GM12892 (cell line): Measurements from ENCODE around the gene PIEZO1.

Experiments used
- DNase-seq: peaks from one replicate; pipeline ENCODE4 v3.0.0; 2011; ENCODE audit not compliant: insufficient read length
- FAIRE-seq: peaks from 2 replicates; lab custom pipeline; 2011; peaks lifted over from hg19 to GRCh38; lab: Jason Lieb, UNC
- POLR2A ChIP-seq: IDR thresholded peaks from 2 replicates; pipeline ENCODE4 v1.6.1; 2011; ENCODE audit warnings: low read depth, low read length, control low read depth
- POLR2AphosphoS5 ChIP-seq: IDR thresholded peaks from 2 replicates; pipeline ENCODE4 v1.6.1; 2011; ENCODE audit warnings: low read depth, low read length, control low read depth
- TAF1 ChIP-seq: IDR thresholded peaks from 2 replicates; pipeline ENCODE4 v1.6.1; 2011; ENCODE audit warnings: low read depth, mild to moderate bottlenecking, control low read depth, low read length, borderline replicate concordance

PIEZO1 gene

DNA sequence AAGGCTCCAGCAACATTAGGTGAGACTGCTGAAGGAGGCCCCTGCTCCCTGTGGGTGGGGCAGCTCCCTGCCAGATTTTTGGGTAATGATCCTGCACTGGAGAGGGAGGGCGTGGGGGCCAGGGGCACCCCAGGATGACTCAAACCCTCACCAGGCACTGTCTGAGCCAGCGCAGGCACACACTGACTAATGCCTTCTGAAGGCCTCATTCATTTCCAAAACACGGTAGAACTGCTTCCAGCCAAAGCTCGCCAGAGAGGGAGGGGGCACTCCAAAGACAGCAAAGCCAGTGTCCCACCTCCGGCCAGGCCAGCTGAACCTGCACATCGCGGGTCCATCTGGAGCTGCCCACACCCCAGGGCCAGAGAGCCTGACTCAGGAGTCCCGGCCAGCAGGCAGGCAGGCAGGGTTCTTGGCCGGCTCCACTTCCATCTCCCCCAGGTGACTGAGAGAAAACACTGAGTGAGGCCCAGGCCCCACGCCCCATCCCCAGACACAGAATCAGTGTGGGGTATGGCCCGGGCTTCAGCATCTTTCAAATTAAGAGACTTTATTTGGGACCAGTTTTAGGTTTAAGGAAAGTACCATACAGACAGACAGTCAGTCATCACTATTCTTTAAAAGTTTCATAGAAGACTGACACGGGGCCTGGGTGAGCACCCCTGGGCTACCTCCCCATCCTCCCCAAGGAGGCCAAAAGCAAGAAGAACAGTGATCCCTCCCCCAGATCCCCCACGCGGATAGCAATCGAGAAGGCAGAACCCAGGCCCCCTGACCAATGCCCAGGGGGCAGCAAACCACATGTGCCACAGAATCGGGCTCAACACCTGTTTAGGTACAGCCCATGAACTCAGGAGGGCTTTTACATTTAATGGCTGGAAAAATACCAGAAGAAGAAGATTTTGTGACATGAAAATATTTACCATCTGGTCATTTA is 2.3 kb downstream of the PIEZO1 start:
- TF ChIP-seq POLR2A: no peak
- DNase-seq (no peak), FAIRE-seq (peak; percentile 64)

DNA sequence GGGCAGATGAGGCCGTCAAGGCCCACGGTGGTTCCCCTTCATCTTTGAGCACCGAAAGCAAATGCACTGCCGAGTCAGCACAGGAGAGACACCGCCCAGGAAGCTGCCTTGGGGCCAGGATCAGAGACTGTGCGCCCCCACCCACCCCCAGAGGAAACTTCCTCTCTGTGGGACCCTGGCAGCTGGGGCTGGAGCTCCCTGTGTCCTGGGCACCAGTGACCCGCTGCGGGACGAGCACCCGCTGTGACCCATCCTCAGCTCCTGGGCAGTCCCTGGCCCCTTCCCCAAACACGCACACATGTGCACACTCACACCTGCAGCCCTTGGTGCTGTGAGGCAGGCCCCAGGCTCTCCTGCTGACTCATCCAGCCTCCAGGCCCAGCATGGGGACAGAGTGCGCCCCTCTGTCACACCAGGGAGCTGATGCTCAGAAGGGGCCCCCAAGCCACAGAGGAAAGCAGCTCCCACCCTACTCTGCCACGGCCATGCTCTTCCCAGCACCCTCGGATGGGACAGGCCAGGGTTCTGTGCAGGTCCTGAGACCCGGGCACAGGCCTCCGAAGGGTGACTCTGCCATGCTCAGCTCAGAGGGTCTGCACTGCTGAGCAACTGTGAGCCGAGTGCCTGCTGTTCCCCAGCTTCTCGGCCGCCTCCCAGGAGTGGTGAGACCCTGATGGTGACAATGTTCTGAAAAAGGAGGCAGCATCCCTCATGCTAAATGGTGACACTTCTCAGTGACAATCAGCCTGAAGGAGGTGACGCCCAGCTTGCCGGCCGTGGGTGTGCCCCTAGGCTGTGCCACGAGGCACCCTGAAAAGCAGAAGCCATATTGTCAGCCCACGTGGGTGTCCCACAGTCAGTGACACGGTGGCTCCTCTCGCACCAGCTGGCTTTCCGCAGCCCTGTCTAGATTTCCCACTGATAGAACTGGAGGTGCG is 3.6 kb downstream of the PIEZO1 start:
- peak; percentile 69 for DNase-seq
- TF ChIP-seq POLR2A: peak; percentile 68; the same call in 1 of the 2 replicates
- TF ChIP-seq POLR2AphosphoS5: peak; percentile 70
- TF ChIP-seq TAF1: no peak
- FAIRE-seq: peak; percentile 91

DNA sequence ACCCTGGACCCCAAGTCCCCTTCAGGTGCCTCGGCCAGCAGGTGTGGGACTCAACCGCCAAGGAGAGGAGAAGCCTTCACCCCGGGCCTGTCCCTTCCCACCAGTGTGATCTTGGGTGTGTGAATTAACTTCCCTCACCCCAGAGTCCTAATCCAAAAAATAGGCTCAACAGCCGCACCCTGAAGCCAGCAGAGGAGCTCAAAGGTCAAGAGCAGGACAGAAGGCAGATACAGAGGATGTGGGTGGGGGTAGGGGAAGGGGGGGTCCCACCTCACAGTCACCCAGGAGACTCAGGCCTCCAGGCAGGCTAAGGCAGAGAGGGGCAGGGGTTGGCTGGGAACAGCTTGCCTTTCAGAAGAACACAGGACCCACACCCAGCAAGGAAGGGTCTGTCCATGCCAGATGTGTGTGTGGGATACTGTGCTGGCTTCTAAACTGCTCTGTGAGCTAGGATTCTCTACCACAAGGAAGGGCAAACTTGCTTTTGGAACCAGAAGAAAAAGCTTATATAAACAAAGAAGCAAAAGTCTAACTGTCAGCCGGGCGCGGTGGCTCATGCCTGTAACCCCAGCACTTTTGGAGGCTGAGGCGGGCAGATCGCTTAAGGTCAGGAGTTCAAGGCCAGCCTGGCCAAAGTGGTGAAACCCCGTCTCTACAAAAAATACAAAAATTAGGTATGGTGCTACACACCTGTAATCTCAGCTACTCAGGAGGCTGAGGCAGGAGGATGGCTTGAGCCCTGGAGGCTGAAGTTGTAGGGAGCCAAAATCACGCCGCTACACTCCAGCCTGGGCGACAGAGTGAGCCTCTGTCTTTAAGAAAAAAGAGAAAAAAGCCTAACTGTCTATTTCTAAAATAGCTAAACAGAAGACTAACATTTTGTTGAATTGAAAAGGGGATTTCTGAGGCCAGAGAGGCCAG is 4.6 kb downstream of the PIEZO1 start:
- no peak for FAIRE-seq
- DNase-seq: no peak
- TF ChIP-seq POLR2AphosphoS5 (no peak), TAF1 (no peak), POLR2A (no peak)

DNA sequence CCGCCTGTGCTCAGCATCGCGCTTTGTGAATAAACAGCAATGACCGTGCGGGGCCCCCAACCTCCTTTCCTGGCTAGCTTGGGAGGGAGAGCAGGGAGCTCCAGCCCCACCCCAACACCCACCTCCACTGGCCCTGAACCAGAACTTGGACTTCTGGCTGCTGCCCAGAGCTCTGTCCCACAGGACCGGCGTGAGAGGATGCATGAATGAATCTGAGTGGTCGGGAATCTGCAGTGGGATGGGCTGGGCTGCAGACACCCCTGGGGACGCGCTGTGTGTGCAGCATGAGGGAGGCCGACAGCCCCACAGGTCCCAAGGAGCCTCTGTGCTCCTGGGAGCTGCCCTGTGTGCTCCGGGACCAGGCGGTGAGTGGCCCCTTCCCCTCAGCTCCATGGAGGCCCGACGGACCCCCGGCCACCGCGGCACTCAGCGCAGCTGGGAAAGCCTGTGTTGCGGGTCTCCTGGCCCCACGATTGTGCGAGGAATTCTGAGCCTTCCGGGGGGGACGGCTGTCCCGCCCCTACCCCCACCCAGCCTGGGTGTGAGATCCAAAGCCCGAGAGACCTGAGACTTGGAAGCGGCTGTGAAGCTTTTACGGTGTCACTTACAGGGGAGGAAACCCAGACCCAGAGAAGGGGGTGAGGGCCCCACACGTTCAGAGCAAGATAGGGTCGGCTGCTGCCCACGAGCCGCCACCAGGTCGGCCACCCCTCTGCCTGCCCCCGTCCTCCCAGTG is 5.4 kb downstream of the PIEZO1 start:
- DNase-seq: no peak
- TF ChIP-seq POLR2AphosphoS5 (no peak), POLR2A (no peak), TAF1 (no peak)
- no peak for FAIRE-seq

DNA sequence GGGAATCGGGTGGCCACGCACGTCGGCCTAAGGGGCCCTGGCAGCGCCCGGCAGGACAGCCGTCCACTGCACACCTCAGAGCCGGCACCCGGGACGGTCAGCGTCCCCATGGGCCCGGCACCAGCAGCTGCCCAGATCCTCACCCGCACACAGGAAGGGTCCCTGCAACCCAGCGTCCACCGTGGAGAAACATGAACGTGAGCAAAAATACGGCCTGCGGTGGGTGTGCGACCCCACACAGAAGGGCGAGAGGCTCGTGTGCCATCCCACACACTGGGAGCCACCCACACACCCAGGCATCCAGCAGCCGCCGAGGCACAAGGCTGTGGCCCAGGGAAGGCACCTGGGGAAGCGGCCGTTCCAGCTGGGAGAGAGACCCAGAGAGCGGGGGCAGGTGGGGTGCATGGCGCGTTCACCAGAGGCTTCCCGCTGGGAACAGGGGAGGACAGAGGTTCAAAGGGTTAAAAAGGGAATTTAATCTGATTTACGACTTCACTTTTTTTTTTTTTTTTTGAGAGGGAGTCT is 6.4 kb downstream of the PIEZO1 start:
- no peak for DNase-seq
- TF ChIP-seq POLR2AphosphoS5 (no peak), POLR2A (no peak), TAF1 (no peak)
- FAIRE-seq: no peak

DNA sequence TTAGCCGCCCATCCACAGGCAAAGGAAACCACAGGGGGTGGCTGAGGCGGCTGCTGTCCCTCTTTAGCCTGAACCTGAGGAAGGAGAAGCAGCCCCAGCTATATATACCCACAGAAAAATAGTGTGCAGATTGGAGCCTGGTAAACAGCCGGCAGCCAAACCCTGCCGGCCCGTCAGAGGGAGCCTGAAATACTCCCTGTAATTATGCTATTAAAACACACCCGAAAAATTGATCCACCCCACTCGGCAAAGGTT is 6.8 kb downstream of the PIEZO1 start:
- no peak for FAIRE-seq
- DNase-seq: no peak
- TF ChIP-seq POLR2A (no peak), TAF1 (no peak), POLR2AphosphoS5 (no peak)

DNA sequence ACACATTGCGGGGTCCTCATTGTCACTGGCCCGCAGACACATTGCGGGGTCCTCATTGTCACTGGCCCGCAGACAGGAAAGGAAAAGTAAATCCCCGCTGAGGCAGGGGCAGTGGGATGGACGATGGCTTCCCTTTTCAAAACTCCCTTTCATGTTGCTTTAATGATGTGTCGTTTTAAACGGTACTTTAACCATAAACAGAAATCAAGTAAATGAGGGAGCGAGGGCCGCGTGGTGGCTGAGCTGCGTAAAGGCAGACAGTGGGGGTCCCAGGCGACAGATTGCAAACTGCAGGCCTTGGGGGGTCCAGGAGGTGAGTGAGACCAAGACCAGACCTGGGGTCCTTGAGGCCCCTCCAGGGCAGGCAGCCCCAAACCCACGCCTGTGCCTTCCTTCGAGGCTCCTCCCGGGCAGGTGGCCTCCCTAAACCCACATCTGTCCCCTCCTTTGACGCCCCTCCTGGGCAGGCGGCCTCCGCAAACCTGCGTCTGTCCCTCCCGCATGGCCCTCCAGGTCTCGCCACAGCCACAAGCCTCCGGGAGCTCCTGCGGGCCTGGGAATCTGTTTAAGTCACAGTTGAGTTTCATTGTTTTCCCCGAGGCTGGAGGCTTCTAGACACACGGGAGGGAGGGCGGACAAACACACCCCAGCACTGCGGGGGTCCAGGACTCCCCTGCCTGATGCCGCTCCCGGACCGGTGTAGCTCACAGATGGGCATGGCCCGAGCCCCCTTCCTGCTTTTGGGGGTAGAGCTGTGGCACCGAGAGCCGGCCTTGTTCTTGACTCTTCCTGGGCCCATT is 7.3 kb downstream of the PIEZO1 start:
- DNase-seq: no peak
- TF ChIP-seq TAF1 (no peak), POLR2AphosphoS5 (no peak), POLR2A (no peak)
- FAIRE-seq: no peak

DNA sequence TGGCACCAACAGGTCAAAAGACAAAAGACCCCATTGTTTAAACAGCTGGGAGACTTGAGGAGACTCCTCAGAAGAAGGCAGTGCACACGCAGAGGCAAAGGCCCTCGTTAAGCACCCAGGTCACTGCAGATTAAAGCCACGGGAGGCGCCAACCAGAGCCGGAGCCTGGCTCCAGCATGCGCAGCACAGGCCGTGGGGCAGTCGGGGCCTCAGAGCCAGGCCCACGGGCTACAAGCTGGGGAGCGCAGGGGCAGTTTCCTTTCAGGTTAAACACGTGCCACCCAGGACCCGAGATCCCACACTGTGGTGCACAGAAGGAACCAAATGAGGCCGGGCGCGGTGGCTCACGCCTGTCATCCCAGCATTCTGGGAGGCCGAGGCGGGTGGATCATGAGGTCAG is 9.2 kb downstream of the PIEZO1 start:
- no peak for FAIRE-seq
- DNase-seq: no peak
- TF ChIP-seq POLR2A: no peak
- TF ChIP-seq TAF1: no peak
- no peak for TF ChIP-seq POLR2AphosphoS5

DNA sequence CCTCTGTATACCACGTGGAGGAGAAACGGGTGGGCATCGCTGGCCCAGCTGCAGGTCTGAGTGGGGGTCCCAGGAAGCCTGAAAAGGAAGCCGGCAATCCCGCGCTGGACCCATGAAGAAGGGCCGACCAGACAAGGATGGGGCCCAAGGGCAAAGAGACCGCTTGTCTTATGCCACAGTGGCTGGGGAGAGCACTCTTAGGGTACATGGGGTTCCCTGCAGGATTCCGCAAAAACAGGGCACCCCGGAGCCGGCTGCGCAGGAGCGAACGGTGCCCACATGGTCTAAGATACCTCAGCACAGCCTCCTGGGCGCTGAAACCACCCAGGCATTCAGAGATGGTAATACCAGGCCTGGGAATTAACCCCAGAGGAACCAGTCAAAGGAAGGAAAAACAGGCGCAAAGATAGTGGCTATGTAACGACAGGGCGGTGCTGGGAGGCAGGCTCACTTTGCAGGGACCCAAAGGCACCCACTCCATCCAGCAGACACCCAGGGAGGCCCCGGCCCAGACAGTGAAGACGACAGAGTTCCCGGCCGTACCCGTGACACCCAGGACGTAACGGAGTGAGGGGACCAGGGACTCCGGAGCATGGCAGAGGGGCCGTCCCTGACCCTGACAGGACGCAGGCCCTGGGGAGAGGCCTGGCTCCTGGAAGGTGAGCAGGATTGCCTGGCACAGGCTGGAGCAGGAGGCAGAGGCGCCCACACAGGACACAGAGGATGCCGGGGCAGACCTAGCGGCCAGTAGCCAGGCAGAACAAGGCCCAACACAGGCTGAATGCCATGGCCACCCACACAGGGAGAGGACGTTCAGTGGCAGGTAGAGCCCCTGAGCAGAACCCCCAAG is 10.3 kb downstream of the PIEZO1 start:
- FAIRE-seq (no peak), DNase-seq (no peak)
- TF ChIP-seq TAF1 (no peak), POLR2AphosphoS5 (no peak), POLR2A (no peak)

DNA sequence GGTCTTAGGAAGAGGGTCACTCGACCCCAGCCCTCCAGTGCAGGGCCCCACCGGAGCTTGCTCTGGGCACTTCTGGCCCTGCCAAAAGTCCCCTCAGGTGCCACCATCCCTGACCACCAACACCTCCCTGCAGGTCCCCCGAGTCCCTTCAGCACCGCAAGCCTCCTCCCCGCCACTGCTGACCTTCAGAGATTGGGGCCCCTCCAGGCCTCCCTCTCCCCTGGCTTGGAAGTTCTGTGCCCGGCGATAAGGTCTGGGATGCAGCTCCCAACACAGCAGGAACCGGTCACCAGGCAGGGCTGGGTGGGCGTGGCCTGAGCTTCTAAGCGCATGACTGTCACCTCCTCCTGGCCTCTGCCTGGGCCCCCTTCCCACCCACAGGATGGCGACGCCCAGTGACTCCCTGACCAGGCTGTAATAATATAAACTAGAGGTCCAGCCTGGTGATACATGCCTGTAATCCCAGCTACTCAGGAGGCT is 11.2 kb downstream of the PIEZO1 start:
- FAIRE-seq (no peak), DNase-seq (no peak)
- TF ChIP-seq POLR2A (no peak), TAF1 (no peak), POLR2AphosphoS5 (peak; percentile 11; the same call in 1 of the 2 replicates)
